SK-N-MC (cell line): ENCODE data around the gene G6PC2.

ENCODE experiments used
- EZH2 ChIP-seq: fragments of 200-600 bp; sonication (generic); IDR thresholded peaks from one replicate; pipeline ENCODE4 v1.6.1; 2017; ENCODE audit warnings: antibody characterized with exemption
- FOXP2 ChIP-seq: optimal IDR thresholded peaks from 2 replicates; pipeline ENCODE3; 2011; ENCODE audit warnings: mild to moderate bottlenecking, moderate library complexity; ENCODE audit not compliant: insufficient read depth; ENCODE audit errors: extremely low read length, control extremely low read depth
- POLR2AphosphoS5 ChIP-seq: IDR thresholded peaks from 2 replicates; pipeline ENCODE4 v1.6.1; 2012; ENCODE audit warnings: mild to moderate bottlenecking, low read depth, low read length, borderline replicate concordance

DNA sequence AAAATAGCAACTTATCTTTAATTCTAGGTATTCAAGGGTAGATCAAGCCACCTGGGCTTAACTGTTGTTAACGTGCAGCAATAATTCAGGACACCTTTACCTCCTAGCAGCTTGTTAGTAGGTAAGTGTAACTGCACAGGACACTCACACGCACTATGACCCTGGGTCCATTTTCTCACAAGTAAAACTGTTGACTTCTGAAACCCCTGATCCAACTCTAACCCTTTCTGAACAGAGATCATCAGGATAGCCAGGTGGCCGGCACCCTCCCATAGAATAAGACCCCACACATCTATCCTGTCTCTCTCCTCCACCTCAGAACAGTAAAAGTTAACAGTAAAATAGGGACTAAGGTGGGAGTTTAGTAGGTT, 11.5 kb upstream of the G6PC2 start:
- TF ChIP-seq EZH2 (no peak), FOXP2 (no peak), POLR2AphosphoS5 (no peak)
